ENCODE results near the gene SPACA7.

Gene SPACA7

GRCh38 chr13:112448621-112449544, 72.7 kb downstream of the SPACA7 start:
- DNase-seq: no peak

- DNase-seq: no peak
Measured at GRCh38 chr13:112449545-112449930, 73.4 kb downstream of the SPACA7 start.

GRCh38 chr13:112450118-112450903, 74.2 kb downstream of the SPACA7 start:
- DNase-seq: no peak

- no peak for DNase-seq
Measured at GRCh38 chr13:112450904-112451240, 74.7 kb downstream of the SPACA7 start.

- DNase-seq: no peak
Measured at GRCh38 chr13:112451512-112452379, 75.6 kb downstream of the SPACA7 start.

GRCh38 chr13:112452380-112453206, 76.4 kb downstream of the SPACA7 start:
- no peak for DNase-seq

- no peak for DNase-seq
Measured at GRCh38 chr13:112453207-112453829, 77.2 kb downstream of the SPACA7 start.

GRCh38 chr13:112453874-112454647, 77.9 kb downstream of the SPACA7 start:
- no peak for DNase-seq

- DNase-seq: no peak
Measured at GRCh38 chr13:112454648-112455334, 78.6 kb downstream of the SPACA7 start.

GRCh38 chr13:112455476-112456059, 79.4 kb downstream of the SPACA7 start:
- DNase-seq: no peak

- DNase-seq: no peak
Measured at GRCh38 chr13:112456138-112457056, 80.2 kb downstream of the SPACA7 start.

- DNase-seq: no peak
Measured at GRCh38 chr13:112457081-112457480, 80.9 kb downstream of the SPACA7 start.

- no peak for DNase-seq
Measured at GRCh38 chr13:112457485-112457884, 81.3 kb downstream of the SPACA7 start.

- DNase-seq: no peak
Measured at GRCh38 chr13:112462408-112462807, 86.3 kb downstream of the SPACA7 start.

GRCh38 chr13:112464720-112465119, 88.6 kb downstream of the SPACA7 start:
- no peak for DNase-seq

- no peak for DNase-seq
Measured at GRCh38 chr13:112465251-112466131, 89.3 kb downstream of the SPACA7 start.

Measured in activated CD4-positive, alpha-beta T cell treated with anti-CD3 and anti-CD28 coated beads, Interleukin-2, Interleukin-6, amounts not matched to agents 100 ng/mL and 50 ng/mL, durations not matched to agents 16 hours and 8 hours (primary cell).